ENCODE data around the gene EML4.

EML4 gene

GRCh38 chr2:42293019-42293418 lies 123.9 kb downstream of the EML4 start:
- no peaks in the 10 kb centered on the region for H3K4me1 ChIP-seq
- H3K36me3 ChIP-seq (replicated peaks): peaks cover 28% of the 10 kb centered on the region
- no peak overlapping the region for H3K4me3 ChIP-seq

GRCh38 chr2:42296226-42296625 lies 127.1 kb downstream of the EML4 start:
- DNase-seq (ENCODE audit: low spot score in 2 of 2): no peak
- no peaks in the 10 kb centered on the region for H3K4me1 ChIP-seq
- in situ Hi-C loops (cut with MboI; ENCODE audit: low sequenced_read_pairs): no loop called here
- no peaks in the 10 kb centered on the region for H3K9me3 ChIP-seq
- H3K4me3 ChIP-seq: no peak overlapping the region
- H3K27me3 ChIP-seq (ENCODE audit: low read depth): no peaks in the 10 kb centered on the region
- peaks cover 25% of the 10 kb centered on the region for H3K36me3 ChIP-seq (replicated peaks)

More at GRCh38 chr2:42293019-42293418, 123.9 kb downstream of the EML4 start:
- no peak for DNase-seq (ENCODE audit: low spot score in 2 of 2)
- in situ Hi-C loops (cut with MboI; ENCODE audit: low sequenced_read_pairs): no loop called here
- Histone ChIP-seq H3K27me3 (ENCODE audit: low read depth) (no peaks in the 10 kb centered on the region), H3K9me3 (no peaks in the 10 kb centered on the region)

- Histone ChIP-seq H3K36me3 (replicated peaks) (peaks cover 20% of the 10 kb centered on the region), H3K9me3 (no peaks in the 10 kb centered on the region)
Measured at GRCh38 chr2:42297322-42297936, 128.3 kb downstream of the EML4 start.

GRCh38 chr2:42298132-42298531 lies 129.0 kb downstream of the EML4 start:
- Histone ChIP-seq H3K4me3 (no peak overlapping the region), H3K9me3 (no peaks in the 10 kb centered on the region), H3K36me3 (replicated peaks) (peaks cover 22% of the 10 kb centered on the region), H3K27me3 (ENCODE audit: low read depth) (no peaks in the 10 kb centered on the region), H3K4me1 (no peaks in the 10 kb centered on the region)
- in situ Hi-C loops (cut with MboI; ENCODE audit: low sequenced_read_pairs): no loop called here
- no peak for DNase-seq (ENCODE audit: low spot score in 2 of 2)

More at GRCh38 chr2:42297322-42297936, 128.3 kb downstream of the EML4 start:
- DNase-seq (ENCODE audit: low spot score in 2 of 2): no peak
- no peaks in the 10 kb centered on the region for H3K27me3 ChIP-seq (ENCODE audit: low read depth)
- no peak overlapping the region for H3K4me3 ChIP-seq
- H3K4me1 ChIP-seq: no peaks in the 10 kb centered on the region
- in situ Hi-C loops (cut with MboI; ENCODE audit: low sequenced_read_pairs): no loop called here

- H3K9me3 ChIP-seq: no peaks in the 10 kb centered on the region
- peaks cover 27% of the 10 kb centered on the region for H3K36me3 ChIP-seq (replicated peaks)
- in situ Hi-C loops (cut with MboI; ENCODE audit: low sequenced_read_pairs): no loop called here
Measured at GRCh38 chr2:42298996-42299754, 130.0 kb downstream of the EML4 start.

GRCh38 chr2:42300527-42300926 lies 131.4 kb downstream of the EML4 start:
- in situ Hi-C loops (cut with MboI; ENCODE audit: low sequenced_read_pairs): no loop called here
- no peaks in the 10 kb centered on the region for H3K4me1 ChIP-seq
- DNase-seq (ENCODE audit: low spot score in 2 of 2): no peak
- H3K4me3 ChIP-seq: no peak overlapping the region
- peaks cover 21% of the 10 kb centered on the region for H3K36me3 ChIP-seq (replicated peaks)
- H3K9me3 ChIP-seq: no peaks in the 10 kb centered on the region
- no peaks in the 10 kb centered on the region for H3K27me3 ChIP-seq (ENCODE audit: low read depth)

More at GRCh38 chr2:42298996-42299754, 130.0 kb downstream of the EML4 start:
- Histone ChIP-seq H3K4me1 (no peaks in the 10 kb centered on the region), H3K27me3 (ENCODE audit: low read depth) (no peaks in the 10 kb centered on the region), H3K4me3 (no peak overlapping the region)
- no peak for DNase-seq (ENCODE audit: low spot score in 2 of 2)

- no peaks in the 10 kb centered on the region for H3K9me3 ChIP-seq
- H3K4me1 ChIP-seq: no peaks in the 10 kb centered on the region
- H3K36me3 ChIP-seq (replicated peaks): peaks cover 15% of the 10 kb centered on the region
- no peaks in the 10 kb centered on the region for H3K27me3 ChIP-seq (ENCODE audit: low read depth)
- no peak for DNase-seq (ENCODE audit: low spot score in 2 of 2)
- no peak overlapping the region for H3K4me3 ChIP-seq
- in situ Hi-C loops (cut with MboI; ENCODE audit: low sequenced_read_pairs): no loop called here
Measured at GRCh38 chr2:42303252-42303651, 134.1 kb downstream of the EML4 start.

GRCh38 chr2:42304059-42304713 lies 135.0 kb downstream of the EML4 start:
- in situ Hi-C loops (cut with MboI; ENCODE audit: low sequenced_read_pairs): no loop called here
- Histone ChIP-seq H3K27me3 (ENCODE audit: low read depth) (no peaks in the 10 kb centered on the region), H3K9me3 (no peaks in the 10 kb centered on the region), H3K36me3 (replicated peaks) (peaks cover 15% of the 10 kb centered on the region), H3K4me3 (no peak overlapping the region), H3K4me1 (no peaks in the 10 kb centered on the region)
- DNase-seq (ENCODE audit: low spot score in 2 of 2): no peak

GRCh38 chr2:42307180-42307579 lies 138.0 kb downstream of the EML4 start:
- in situ Hi-C loops (cut with MboI; ENCODE audit: low sequenced_read_pairs): no loop called here
- Histone ChIP-seq H3K4me1 (no peaks in the 10 kb centered on the region), H3K4me3 (no peak overlapping the region), H3K27me3 (ENCODE audit: low read depth) (no peaks in the 10 kb centered on the region), H3K36me3 (replicated peaks) (peaks cover 15% of the 10 kb centered on the region), H3K9me3 (no peaks in the 10 kb centered on the region)
- no peak for DNase-seq (ENCODE audit: low spot score in 2 of 2)

GRCh38 chr2:42309366-42309765 lies 140.2 kb downstream of the EML4 start:
- DNase-seq (ENCODE audit: low spot score in 2 of 2): no peak
- in situ Hi-C loops (cut with MboI; ENCODE audit: low sequenced_read_pairs): no loop called here
- no peaks in the 10 kb centered on the region for H3K27me3 ChIP-seq (ENCODE audit: low read depth)
- H3K4me3 ChIP-seq: no peak overlapping the region
- no peaks in the 10 kb centered on the region for H3K4me1 ChIP-seq
- H3K36me3 ChIP-seq (replicated peaks): peaks cover 7% of the 10 kb centered on the region
- no peaks in the 10 kb centered on the region for H3K9me3 ChIP-seq

- DNase-seq (ENCODE audit: low spot score in 2 of 2): no peak
- Histone ChIP-seq H3K36me3 (replicated peaks) (peaks cover 7% of the 10 kb centered on the region), H3K9me3 (no peaks in the 10 kb centered on the region), H3K27me3 (ENCODE audit: low read depth) (no peaks in the 10 kb centered on the region), H3K4me1 (no peaks in the 10 kb centered on the region), H3K4me3 (no peak overlapping the region)
- in situ Hi-C loops (cut with MboI; ENCODE audit: low sequenced_read_pairs): no loop called here
Measured at GRCh38 chr2:42310007-42310515, 140.9 kb downstream of the EML4 start.

- in situ Hi-C loops (cut with MboI; ENCODE audit: low sequenced_read_pairs): no loop called here
- no peak for DNase-seq (ENCODE audit: low spot score in 2 of 2)
- Histone ChIP-seq H3K27me3 (ENCODE audit: low read depth) (no peaks in the 10 kb centered on the region), H3K9me3 (no peaks in the 10 kb centered on the region), H3K4me1 (peaks cover 15% of the 10 kb centered on the region), H3K36me3 (replicated peaks) (peaks cover 2% of the 10 kb centered on the region), H3K4me3 (no peak overlapping the region)
Measured at GRCh38 chr2:42312106-42312505, 143.0 kb downstream of the EML4 start.

GRCh38 chr2:42314892-42315468 lies 145.8 kb downstream of the EML4 start:
- no peak overlapping the region for H3K4me3 ChIP-seq
- peaks cover 15% of the 10 kb centered on the region for H3K4me1 ChIP-seq
- in situ Hi-C loops (cut with MboI; ENCODE audit: low sequenced_read_pairs): no loop called here
- H3K36me3 ChIP-seq (replicated peaks): no peaks in the 10 kb centered on the region
- no peak for DNase-seq (ENCODE audit: low spot score in 2 of 2)
- no peaks in the 10 kb centered on the region for H3K27me3 ChIP-seq (ENCODE audit: low read depth)
- H3K9me3 ChIP-seq: no peaks in the 10 kb centered on the region
